Esophagus squamous epithelium (tissue), 5 donors: Measurements from ENCODE around the gene LRFN5. TPM values are rescaled to one million over a fixed set of nuclear protein-coding genes. Genes with fewer than 3 reads are reported as not detected.
"Not testable (repeated sequence)": the region's sequence is repeated elsewhere in the genome, so short reads cannot be mapped to it uniquely, and the experiment has no call there.

Experiments
- DNase-seq: peaks from one replicate; lab custom pipeline; 2025; lab: John Stamatoyannopoulos, UW
- H3K27ac ChIP-seq, 4 donors: fragments of 200-600 bp; sonication (generic); one replicate each; pipeline ENCODE4 v1.5.1; 2016 to 2019; ENCODE audit warnings: mild to moderate bottlenecking in 1 of 4
- H3K27me3 ChIP-seq, 4 donors: fragments of 200-600 bp; sonication (generic); 1 replicate in 3 of 4; 2 replicates in 1 of 4; pipeline versions ENCODE4 v1.5.1 to v1.6.0; 2017 to 2021; ENCODE audit warnings: antibody characterized with exemption in 1 of 4
- H3K36me3 ChIP-seq, 3 donors: fragments of 200-600 bp; sonication (generic); one replicate each; pipeline ENCODE4 v1.5.1; 2016 to 2019
- H3K4me1 ChIP-seq, 3 donors: fragments of 200-600 bp; sonication (generic); one replicate each; pipeline ENCODE4 v1.5.1; 2017 to 2019
- H3K4me3 ChIP-seq, 4 donors: fragments of 200-600 bp; sonication (generic); 1 replicate in 3 of 4; 2 replicates in 1 of 4; pipeline ENCODE4 v1.5.1; 2016 to 2019; ENCODE audit warnings: mild to moderate bottlenecking in 2 of 4, moderate library complexity in 1 of 4
- H3K9me3 ChIP-seq, 3 donors: fragments of 200-600 bp; sonication (generic); one replicate each; pipeline ENCODE4 v1.5.1; 2016 to 2019
- POLR2A ChIP-seq, 4 donors: fragments of 450-650 bp; IDR thresholded peaks; one replicate each; pipeline ENCODE4 v1.6.1; 2017; ENCODE audit warnings: antibody characterized with exemption in 4 of 4, mild to moderate bottlenecking in 4 of 4, moderate library complexity in 3 of 4
- WGBS, 2 donors: methylation state at CpG; one replicate each; pipeline ENCODE4 v1.1.5; 2018; 5-methylcytosine and 5-hydroxymethylcytosine counted together
- intact Hi-C: fragments of 100-400 bp; cut with DNase I; formaldehyde crosslinking; loops from one replicate; pipeline ENCODE4 v1.15.0; 2022
- total RNA-seq, 4 donors: library from RNA; depleted of rRNA; stranded (reverse); fragments of >200 nt; gene quantifications; one replicate each; pipeline ENCODE4 v1.1.0, GENCODE V29; 2016
- TF ChIP-seq, protein P1 (sequence below), 6 experiments: fragments of 450-650 bp in 4 of 6; fragments of 200-600 bp in 2 of 6; sonication (generic) in 2 of 6; IDR thresholded peaks; one replicate each; pipeline ENCODE4 v1.5.1; 2016 to 2019; ENCODE audit warnings: antibody characterized with exemption in 6 of 6, mild to moderate bottlenecking in 4 of 6, moderate library complexity in 4 of 6
- donor health status: DM: yes; HTN: yes; CAD: no.

The LRFN5 gene
- total RNA-seq, 4 donors from 2014 or later = 0.13 to 1.3 (median 0.43) TPM

GRCh38 chr14:41662780-41663472 lies 56.2 kb downstream of the LRFN5 start:
- intact Hi-C loops = no loop called here
- Histone ChIP-seq H3K9me3 (no peaks in the 10 kb centered on the region), H3K27ac (no peak overlapping the region), H3K4me1 (no peaks in the 10 kb centered on the region), H3K27me3 (no peaks in the 10 kb centered on the region), H3K4me3 (no peak overlapping the region), H3K36me3 (no peaks in the 10 kb centered on the region)
- WGBS, 2 donors = 66 to 68% methylated on average over 3 of the region's 3 CpGs
- no peak for DNase-seq
- no peak for TF ChIP-seq POLR2A (IDR thresholded peaks at IDR 0.05)
- TF ChIP-seq, protein P1, sequence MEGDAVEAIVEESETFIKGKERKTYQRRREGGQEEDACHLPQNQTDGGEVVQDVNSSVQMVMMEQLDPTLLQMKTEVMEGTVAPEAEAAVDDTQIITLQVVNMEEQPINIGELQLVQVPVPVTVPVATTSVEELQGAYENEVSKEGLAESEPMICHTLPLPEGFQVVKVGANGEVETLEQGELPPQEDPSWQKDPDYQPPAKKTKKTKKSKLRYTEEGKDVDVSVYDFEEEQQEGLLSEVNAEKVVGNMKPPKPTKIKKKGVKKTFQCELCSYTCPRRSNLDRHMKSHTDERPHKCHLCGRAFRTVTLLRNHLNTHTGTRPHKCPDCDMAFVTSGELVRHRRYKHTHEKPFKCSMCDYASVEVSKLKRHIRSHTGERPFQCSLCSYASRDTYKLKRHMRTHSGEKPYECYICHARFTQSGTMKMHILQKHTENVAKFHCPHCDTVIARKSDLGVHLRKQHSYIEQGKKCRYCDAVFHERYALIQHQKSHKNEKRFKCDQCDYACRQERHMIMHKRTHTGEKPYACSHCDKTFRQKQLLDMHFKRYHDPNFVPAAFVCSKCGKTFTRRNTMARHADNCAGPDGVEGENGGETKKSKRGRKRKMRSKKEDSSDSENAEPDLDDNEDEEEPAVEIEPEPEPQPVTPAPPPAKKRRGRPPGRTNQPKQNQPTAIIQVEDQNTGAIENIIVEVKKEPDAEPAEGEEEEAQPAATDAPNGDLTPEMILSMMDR (IDR thresholded peaks at IDR 0.05) = no peak

- Histone ChIP-seq H3K9me3 (no peaks in the 10 kb centered on the region), H3K4me3 (no peak overlapping the region), H3K27me3 (no peaks in the 10 kb centered on the region), H3K27ac (no peak overlapping the region), H3K4me1 (no peaks in the 10 kb centered on the region), H3K36me3 (no peaks in the 10 kb centered on the region)
- TF ChIP-seq, protein P1 (IDR thresholded peaks at IDR 0.05) = no peak
- no peak for TF ChIP-seq POLR2A (IDR thresholded peaks at IDR 0.05)
- no peak for DNase-seq
- 28 to 35% methylated on average over 2 of the region's 2 CpGs for WGBS, 2 donors
- intact Hi-C loops = no loop called here
These were observed 56.8 kb downstream of the LRFN5 start for GRCh38 chr14:41663473-41663850.

GRCh38 chr14:41666301-41666700 lies 59.6 kb downstream of the LRFN5 start:
- no peaks in the 10 kb centered on the region for H3K9me3 ChIP-seq
- no peaks in the 10 kb centered on the region for H3K27me3 ChIP-seq
- intact Hi-C loops = no loop called here
- no peaks in the 10 kb centered on the region for H3K36me3 ChIP-seq
- H3K27ac ChIP-seq = no peak overlapping the region
- 39 to 55% methylated on average over 2 of the region's 2 CpGs for WGBS, 2 donors
- no peaks in the 10 kb centered on the region for H3K4me1 ChIP-seq
- no peak overlapping the region for H3K4me3 ChIP-seq
- TF ChIP-seq POLR2A (IDR thresholded peaks at IDR 0.05) = no peak
- TF ChIP-seq, protein P1 (IDR thresholded peaks at IDR 0.05) = no peak
- DNase-seq = no peak

- H3K4me3 ChIP-seq = no peak overlapping the region
- H3K36me3 ChIP-seq = no peaks in the 10 kb centered on the region
- 67% methylated on average over 1 of the region's 1 CpG for WGBS, 2 donors
- H3K27me3 ChIP-seq = no peaks in the 10 kb centered on the region
- DNase-seq = no peak
- intact Hi-C loops = no loop called here
- TF ChIP-seq POLR2A (IDR thresholded peaks at IDR 0.05) = no peak
- TF ChIP-seq, protein P1 (IDR thresholded peaks at IDR 0.05) = no peak
- no peaks in the 10 kb centered on the region for H3K9me3 ChIP-seq
- no peak overlapping the region for H3K27ac ChIP-seq
- H3K4me1 ChIP-seq = no peaks in the 10 kb centered on the region
These were observed 61.7 kb downstream of the LRFN5 start for GRCh38 chr14:41668356-41668755.

- intact Hi-C loops, H3K27ac ChIP-seq, H3K4me3 ChIP-seq, DNase-seq, H3K36me3 ChIP-seq, H3K27me3 ChIP-seq, H3K4me1 ChIP-seq: not testable (repeated sequence)
- H3K9me3 ChIP-seq = peaks cover 0 to 11% (median 0%) of the 10 kb centered on the region in 3 donors
- no CpG with 5 or more reads among the region's 24 CpGs for WGBS, 2 donors
These were observed 66.9 kb downstream of the LRFN5 start for GRCh38 chr14:41673601-41674000.

GRCh38 chr14:41674511-41674971 lies 67.9 kb downstream of the LRFN5 start:
- H3K4me3 ChIP-seq, H3K27ac ChIP-seq, DNase-seq, intact Hi-C loops, H3K4me1 ChIP-seq, H3K27me3 ChIP-seq, H3K36me3 ChIP-seq: not testable (repeated sequence)
- WGBS, 2 donors = no CpG with 5 or more reads among the region's 37 CpGs
- H3K9me3 ChIP-seq = peaks cover 0 to 11% (median 0%) of the 10 kb centered on the region in 3 donors
